NCI-H69 (cell line): ENCODE results near the gene SMIM5.
A peak's percentile ranks its signal among the peaks of the same experiment; 100 is the strongest.
"Not testable (repeated sequence)": the region's sequence is repeated elsewhere in the genome, so short reads cannot be mapped to it uniquely, and the experiment has no call there.

Source experiments
- DNase-seq: peaks from one replicate; lab custom pipeline; 2025; lab: John Stamatoyannopoulos, UW

SMIM5 gene

DNA sequence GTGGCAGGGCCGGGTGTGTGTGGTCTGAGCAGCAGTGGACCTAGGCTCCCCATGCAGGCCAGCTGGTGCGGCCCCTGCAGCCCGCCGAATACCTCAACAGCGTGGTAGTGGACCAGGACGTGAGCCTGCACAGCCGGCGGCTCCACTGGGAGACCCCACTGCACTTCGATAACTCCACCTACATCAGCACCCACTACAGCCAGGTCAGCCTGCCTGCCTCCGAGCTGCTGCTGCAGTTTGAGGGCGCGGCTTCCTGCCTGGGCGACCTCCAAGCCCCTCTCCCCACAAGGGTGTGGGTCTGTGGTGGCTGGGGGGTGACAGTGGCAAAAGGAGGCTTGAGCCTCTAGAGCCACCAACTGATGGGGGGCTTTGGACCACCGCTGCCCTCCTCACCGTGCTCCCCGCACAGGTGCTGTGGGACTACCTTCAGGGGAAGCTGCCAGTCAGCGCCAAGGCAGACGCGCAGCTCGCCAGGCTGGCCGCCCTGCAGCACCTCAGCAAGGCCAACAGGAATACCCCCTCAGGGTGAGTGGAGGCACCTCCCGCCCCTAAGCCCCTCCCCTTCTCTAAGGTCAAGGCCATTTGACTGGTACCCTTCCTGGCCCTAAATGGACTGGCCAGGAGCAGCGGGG, 8.4 kb upstream of the SMIM5 start:
- DNase-seq = no peak

DNA sequence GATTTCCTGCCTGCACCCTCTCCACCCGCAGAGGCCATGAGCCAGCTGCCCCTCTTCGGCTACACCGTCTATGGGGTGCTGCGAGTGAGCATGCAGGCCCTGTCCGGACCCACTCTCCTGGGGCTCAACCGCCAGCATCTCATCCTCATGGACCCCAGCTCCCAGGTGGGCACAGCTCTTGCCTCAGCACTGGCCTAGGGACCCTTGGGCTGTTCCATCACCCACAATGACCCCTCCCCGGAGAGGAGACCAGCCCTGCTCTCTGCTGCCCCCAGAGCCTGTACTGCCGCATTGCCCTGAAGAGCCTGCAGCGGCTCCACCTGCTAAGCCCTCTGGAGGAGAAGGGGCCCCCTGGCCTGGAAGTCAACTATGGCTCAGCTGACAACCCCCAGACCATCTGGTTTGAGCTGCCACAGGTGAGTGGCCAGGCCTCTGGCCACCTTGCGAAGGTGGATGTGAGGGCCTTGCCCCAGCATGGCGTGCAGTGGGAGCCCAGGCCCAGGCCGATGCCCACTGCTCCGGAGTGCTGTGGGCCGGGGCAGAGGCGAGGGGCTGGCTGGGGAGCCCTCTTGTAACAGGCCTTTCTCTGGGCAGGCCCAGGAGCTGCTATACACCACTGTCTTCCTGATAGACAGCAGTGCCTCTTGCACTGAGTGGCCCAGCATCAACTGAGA, 7.3 kb upstream of the SMIM5 start:
- peak; percentile 67 for DNase-seq

DNA sequence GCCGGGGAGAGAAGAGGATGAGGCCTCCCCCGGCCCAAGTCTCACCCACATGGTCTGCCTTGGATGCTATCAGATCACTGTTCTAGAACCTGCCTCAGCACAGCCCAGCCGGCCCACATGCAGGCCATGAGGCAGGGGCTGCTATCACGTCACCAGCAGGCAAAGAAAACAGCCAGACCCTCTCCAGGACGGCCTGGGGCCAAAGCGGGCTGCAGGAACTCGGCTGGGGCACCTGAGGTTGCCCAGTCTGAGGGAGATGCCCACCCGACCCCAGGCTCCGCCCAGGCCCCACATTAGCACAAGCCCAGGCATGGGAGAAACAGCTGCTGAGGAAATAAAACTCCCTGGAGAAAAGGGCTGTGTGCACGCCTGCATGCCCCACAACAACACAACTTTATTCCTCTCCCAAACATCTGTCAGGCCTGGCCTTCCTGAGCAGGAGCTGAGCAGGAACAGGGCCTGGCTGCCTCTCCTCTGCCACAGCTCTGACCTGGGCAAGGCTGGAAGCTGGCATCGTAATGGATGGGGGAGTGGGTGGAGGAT, 6.7 kb upstream of the SMIM5 start:
- peak; percentile 80 for DNase-seq

DNA sequence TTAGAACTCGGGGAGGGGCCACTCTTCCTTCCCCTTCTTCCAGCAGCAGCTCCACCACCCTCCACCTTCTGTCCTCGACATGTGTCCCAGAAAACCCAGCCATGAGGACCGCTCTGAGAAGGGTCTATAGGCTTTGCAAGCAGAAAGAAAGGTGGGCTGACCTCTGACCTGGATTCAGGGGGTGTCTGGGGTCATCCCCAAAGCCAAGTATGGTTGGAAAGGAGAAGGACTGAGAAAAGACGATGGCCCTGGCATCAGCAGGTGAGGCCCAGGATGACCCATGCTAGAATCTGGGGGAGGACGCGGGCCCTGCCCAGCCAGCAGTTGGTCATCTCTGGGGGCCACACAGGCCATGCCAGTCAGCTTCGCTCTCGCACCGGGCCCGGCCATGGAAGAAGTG, 6.1 kb upstream of the SMIM5 start:
- DNase-seq = no peak

DNA sequence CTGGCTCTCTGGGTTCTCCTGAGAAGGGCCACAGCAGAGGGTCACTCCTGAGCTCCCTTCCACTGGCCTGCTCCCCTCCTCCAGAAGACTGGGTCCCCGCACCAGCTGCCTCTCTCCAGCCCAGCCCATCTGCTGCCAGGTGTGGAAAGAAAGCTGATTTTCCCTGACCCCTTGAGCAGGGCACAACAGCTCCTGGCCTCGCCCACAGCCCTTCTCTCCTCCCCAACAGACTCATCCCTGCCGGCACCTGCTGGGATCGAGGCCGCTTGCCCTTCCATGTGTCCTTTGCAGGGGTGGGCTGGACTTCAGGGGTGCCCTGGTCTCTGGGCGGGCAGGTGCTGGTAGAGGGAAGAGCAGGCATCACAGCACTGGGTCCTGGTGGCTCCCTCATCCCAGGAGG, 4.8 kb upstream of the SMIM5 start:
- DNase-seq = peak; percentile 36

DNA sequence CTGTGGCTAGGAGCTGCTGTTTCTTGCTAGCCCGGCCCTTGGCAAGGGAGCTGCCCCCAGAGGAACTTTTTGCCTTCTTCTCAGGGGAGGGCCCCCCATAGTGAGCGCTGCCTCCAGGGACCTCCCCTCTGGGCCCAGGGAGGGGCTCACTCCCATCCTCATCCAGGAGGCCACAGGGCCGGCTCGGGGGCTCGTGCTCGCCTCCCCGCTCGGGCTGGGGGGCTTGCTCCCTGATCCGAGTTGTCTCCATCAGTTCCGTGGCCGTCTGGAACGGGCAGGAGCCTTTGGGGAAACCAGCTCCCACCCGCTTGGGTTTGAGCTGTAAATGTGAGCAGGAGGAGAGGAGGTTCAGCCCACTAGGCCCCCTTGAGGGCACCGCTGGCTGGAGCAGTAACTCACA, 4.1 kb upstream of the SMIM5 start:
- no peak for DNase-seq

DNA sequence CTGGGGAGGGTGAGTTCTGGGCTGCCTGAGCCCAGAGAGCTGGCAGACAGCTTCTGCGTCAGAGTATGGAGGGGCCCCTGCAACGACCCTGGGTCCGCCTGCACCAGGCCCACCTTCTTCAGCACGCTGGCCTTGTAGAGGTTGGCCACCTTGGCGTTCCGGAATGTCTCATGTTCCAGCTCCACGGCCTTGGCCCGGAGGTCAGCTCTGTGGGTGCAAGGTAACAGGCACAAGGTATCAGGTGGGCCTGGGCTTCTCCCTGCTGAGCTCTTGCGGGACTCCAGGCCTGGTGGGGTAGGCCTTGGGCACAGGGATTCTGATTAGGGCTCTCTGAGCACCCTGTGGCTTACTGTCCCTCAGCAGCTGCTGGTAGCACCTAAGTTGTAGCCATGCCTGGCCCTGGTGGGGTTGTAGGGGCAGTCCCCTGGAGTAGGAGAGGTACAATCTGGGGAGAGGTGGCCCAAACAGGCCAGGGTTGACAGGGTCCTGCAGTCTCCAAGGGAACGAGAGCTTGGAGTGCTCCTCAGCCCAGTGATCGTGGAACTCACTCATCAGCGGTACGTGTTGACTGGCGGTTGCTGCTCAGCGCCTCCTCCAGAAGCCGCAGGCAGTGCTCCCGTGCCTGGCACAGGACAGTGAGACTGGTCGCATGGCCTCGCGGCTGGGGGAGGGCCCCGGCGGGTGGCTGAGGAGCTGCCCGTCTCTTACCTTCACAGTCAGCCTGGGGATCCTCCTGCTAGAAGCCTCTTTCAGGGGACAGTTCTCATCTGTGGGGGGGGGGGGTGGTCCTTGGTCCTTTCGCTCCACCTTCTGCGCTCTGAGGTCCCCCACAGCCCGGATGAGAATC, 2.9 kb upstream of the SMIM5 start:
- DNase-seq = no peak

DNA sequence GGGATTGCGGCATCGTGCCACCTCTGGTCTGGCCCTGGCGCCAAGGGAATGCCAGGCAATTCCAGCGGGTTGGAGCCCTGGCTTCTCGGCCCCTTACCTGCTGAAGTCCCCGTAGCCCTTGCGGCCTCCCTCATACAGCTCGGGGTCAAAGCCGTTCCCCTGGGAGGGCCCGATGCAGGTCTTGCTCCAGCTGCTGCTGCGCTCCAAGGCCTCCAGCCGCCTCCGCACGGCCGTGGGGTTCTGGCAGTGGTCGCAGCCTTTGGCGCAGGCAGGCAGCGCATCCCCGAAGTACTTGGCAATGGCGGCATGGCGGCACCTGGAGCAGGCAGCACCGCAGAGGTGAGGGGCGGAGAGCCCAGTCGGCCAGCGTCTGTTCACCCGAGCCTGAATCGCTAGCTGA, 1.9 kb upstream of the SMIM5 start:
- DNase-seq = no peak

DNA sequence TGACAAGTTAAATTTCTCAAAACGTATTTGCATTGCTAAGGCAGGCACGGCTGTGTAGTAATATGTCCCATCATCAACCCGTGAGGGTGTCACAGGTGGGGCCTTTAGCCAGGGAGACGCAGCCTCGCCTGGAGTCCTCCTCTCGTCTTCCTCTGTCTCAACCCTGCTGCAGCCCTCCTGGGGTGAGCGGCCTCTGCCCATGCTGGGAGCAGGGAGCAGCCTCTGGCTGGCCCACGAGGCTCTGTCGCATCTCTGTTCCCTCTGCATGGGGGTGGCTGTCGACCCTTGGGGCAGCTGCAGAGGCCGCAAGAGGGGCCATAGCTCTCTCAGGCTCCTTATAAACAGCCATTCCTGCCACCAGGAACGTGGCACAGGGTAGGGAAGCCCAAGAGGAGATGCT, 806 bp upstream of the SMIM5 start:
- no peak for DNase-seq

DNA sequence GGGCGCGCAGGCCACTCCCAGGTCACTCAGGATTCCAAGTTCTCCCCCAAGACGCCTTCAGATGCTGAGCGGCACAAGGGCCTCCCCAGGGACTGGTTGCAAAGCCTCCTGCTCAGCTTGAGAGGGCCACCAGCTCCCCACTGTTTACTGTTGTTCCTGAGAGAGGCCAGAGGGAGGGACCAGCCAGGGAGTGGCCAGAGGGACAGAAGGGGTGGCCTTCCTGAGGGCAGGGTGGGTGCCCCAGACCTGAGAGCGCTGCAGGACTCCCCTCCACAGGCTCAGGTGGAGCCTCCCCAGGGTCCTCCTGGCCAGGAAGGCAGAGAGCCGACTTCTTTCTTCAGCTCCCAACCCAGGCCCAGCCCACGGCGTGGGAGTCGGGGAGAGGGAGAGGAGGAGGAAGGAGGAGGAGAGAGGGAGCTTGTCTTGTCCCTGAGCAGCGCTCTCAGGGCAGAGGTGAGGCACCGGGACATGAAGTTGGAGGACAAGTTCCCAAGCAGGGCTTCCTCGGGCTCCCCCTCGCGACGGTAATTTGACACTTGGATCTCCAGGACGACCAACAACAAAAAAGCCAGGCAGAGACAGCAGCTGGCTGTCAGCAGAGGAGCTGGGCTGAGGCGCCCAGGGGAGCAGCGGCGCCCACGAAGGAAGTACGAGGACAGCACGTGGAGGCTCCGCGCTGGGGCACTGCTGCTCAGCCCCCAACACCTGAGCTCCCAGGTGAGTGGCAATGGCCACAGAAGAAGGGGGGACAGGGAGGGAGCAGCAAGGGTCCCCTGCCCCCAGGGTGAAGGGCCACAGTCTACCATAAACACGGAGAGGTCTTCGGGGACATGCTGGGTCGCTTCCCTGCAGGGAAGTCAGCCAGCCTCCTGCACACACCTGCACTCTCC, 497 bp downstream of the SMIM5 start:
- peak; percentile 97 for DNase-seq

DNA sequence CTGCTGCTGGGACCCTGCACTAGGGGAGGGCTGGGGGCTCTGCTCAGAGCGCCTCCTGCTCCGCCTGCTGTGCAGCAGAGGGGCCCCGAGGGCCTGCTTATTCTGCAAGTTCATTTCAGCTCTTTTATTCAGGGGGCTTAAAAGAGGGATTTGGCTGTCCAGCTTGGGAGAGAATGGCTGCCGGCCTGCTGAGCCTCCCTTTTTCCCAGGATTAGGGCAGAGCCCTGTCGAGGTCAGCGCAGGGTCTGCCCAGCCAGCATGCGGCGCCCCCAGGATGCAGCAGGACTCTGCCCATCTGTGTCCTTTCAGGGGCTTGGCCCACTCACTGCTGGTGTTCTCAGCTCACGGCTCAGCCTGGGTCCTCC, 1.1 kb downstream of the SMIM5 start:
- DNase-seq = no peak

DNA sequence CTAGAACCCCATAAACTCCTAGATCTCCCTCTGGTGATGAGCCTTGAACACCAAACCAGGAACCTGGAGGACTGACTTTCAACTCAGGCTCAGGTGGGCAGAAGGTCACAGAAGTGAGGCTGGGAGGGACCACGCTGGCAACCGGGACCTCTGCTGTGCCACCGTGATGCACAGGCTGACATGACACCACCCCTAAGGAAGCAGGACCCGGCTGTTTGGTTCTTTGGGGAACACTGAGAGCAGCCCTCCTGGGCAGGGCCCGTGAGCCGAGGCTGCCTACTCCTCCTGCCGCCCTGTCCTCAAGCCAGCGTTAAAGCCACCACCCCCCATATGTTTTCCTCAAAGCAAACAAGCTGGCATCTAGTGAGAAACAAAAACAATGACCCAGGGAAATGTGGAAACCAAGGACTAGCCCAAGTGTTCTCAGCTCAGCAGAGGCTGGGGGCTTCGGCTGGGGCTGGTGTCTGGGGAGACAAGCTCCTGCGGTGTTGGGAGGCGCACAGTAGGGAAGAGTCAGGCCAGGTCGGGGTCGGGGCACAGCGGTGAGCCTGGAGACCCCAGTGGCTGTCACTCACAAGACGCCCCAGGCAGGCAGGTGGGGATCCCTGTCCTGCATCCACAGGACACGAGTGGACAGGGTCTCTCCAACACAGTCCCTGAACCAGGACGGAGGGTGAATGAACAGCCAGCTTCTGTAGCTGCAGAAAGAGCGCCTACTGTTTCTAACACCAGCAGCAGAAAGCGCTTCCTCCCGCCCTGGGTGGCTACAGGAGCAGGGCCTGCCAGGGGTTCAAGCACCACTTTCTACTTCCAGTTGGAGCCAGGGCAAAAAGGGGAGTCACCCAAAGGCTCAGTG, 1.7 kb downstream of the SMIM5 start:
- DNase-seq = peak; percentile 27

DNA sequence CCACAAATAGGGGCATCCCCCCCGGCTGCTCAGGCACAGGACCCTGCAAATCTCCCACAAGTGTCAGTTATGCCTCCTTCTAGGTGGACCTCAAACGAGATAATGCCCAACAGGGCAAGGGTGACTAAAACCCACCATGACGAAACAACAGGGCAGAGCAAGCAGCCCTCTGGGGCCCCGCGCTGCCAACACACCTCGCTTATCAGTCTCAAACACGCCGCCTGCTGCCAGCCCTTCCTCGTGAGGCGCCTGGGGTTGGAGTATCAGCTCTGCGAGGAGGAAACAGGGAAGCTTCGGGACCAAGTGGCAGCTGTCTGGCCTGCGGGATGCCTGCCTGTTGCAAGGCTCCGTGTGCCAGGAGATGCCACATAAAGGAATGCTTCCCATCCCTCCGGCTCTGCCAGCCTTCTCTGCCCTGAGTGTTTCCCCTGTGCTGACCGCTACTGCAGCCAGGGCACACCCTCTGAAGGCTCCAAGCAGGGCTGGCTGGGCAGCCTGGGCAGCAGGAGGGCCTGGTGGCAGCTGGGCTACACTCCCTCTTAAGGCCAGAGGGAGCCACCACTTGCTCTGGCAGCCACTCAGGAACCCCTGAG, 2.5 kb downstream of the SMIM5 start:
- peak; percentile 43 for DNase-seq

DNA sequence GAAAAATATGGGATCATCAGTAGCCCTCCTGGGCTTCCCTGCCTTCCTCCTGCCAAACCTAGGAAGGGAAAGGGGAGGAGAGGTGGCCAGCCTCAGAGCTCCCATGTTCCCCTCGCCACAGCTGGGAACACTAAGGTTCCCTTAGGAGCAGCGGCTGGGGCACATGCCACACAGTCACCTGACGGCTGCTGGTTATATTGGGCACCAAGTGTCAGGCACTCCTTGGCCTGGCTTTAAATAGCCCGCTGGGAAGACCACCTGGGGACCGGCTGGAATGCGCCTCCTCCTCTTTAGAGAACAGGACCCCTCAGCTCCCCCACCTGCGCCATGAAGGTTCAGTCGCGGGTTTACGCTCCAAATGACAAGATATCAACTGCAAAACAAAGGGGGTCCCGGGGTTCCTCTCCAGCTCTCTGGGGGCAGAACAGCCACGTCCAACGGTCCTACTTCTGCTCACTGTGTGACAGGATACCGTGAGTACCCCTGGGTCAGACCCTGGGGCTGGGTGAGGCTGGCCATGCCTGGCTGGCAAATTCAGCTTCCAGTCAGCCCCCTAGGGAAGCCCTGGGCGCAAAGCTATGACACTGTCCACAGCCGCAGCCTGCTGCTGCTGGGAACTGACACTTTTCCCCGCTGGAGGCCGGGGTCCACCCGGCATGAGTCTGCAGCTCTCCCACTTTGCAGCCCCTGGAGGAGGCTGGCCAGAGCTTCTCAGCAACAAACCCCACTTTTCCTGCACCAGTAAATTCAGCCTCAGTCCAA, 3.3 kb downstream of the SMIM5 start:
- DNase-seq = peak; percentile 59

DNA sequence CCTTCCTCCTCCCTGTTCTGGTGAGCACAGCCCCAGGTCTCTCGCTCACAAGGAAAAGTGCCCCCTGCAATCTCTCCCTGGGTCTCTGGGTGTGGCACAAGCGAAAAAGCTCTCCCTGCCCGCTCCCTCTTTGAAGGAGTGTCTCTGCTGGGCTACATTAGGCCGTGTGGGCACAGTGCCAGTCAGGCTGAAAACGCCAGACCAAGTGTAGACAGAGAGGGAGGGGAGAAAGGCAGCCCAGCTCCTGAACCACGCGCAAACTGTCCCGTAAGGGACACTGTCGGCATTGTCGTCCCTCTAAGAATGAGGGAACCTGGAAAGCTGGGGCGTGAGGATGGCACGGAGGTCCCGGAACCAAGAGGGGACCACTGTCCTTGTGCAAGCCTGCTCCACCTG, 3.9 kb downstream of the SMIM5 start:
- peak; percentile 84 for DNase-seq

DNA sequence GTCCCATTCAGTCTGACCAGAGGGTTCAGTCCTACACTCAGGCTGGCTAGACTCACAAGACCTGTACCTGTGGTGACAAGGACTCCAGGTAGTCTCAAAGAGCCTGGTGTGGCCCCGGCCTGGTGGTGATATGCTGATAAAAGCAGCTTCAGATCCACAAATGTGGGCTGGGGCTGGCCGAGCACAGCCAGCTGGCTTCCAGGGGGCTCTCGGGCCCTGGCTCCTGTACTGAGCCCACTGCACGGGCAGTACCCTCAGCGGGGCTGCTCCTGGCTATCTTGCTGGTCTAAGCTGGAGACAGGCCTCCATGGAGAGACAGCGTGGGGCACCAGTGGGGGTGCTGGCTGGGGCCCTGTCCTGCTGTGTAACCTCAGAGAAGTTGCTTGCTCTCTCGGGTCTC, 4.3 kb downstream of the SMIM5 start:
- no peak for DNase-seq

DNA sequence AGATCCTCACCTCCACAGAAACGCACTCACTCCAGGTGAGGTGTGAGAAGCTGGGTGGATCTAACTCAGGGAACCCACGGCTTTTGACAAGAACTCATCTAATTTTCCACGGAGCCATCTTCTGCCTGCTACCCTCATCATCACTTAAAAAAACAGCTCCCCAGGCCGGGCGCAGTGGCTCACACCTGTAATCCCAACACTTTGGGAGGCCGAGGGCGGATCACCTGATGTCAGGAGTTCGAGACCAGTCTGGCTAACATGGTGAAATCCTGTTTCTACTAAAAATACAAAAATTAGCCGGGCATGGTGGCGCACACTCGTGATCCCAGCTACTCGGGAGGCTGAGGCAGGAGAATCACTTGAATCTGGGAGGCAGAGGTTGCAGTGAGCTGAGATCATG, 4.8 kb downstream of the SMIM5 start:
- DNase-seq = not testable (repeated sequence)

DNA sequence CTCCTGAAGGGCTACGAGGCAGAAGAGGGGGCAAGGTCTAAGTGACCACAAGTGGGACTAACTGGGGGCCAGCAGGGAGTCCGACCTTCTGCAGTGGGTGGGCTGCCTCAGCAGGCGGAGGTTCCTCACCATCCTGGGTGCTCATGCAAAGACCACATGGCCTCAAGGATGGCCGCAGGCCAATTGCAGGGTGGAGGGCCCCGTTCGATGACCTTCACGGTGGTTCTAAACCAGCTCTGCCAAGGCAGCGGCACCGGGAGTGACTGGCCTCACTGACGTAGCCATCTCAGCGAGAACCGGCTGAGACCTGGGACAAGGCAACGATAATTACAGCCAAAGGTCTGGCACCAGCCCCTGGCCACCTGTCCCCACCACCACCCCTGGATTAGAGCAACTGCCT, 5.7 kb downstream of the SMIM5 start:
- no peak for DNase-seq

DNA sequence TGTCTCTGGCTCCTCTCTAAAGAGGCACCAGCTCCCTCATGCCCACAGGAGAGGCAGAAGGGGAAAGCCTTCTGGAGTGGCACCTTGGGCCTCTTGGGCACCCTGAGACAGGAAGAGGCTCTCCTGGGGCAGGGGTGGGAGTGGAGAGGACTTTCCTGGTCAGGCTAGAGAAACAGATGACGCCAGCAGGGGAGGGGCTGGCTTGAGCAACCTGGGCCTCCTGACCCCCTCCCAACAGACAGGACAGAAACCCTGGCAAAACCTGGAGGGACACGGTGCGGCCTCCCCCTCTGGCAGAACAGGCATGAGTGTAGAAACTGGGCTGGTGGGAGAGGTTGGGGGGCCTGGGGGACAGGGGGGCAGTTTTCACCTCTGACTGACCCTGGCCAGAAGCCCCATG, 6.1 kb downstream of the SMIM5 start:
- DNase-seq = no peak
